IPS-15b (cell line): ENCODE results near the gene PPM1L.

Source experiments
- H3K27me3 ChIP-seq: one replicate; pipeline ENCODE4 v1.6.1; 2013; ENCODE audit warnings: low read length; ENCODE audit not compliant: control insufficient read depth, insufficient read depth
- H3K36me3 ChIP-seq: one replicate; pipeline ENCODE4 v1.6.1; 2013; ENCODE audit warnings: low read length; ENCODE audit not compliant: control insufficient read depth, insufficient read depth
- H3K4me1 ChIP-seq: one replicate; pipeline ENCODE4 v1.6.1; 2013; ENCODE audit warnings: mild to moderate bottlenecking, low read length; ENCODE audit not compliant: control insufficient read depth, insufficient read depth
- H3K4me3 ChIP-seq: one replicate; pipeline ENCODE4 v1.5.1; 2013; ENCODE audit warnings: low read depth, low read length
- H3K9ac ChIP-seq: one replicate; pipeline ENCODE4 v1.6.1; 2013; ENCODE audit warnings: low read depth, mild to moderate bottlenecking, low read length
- H3K9me3 ChIP-seq: one replicate; pipeline ENCODE4 v1.6.1; 2013; ENCODE audit warnings: mild to moderate bottlenecking, low read length; ENCODE audit not compliant: control insufficient read depth, insufficient read depth

Gene PPM1L

DNA sequence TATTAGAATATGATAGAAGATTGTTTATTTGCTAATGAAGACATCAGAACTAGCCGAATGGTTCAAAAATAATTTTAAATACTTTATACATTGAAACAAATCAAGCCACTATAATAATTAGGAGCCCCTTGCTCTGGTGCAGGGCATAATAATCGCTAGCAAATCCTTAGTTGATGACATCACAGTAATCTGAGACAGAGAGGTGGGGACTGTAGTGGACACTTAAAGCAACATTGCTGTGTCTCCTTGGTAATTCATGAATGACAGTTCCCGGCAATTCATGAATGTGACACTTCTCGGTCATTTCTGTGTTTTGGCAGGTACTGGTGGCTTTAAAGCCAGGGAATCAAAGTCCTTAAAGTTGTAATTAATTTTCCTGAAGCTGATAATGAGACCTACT lies 114.3 kb downstream of the PPM1L start:
- no peaks in the 10 kb centered on the region for H3K36me3 ChIP-seq
- H3K4me1 ChIP-seq = peaks cover 3% of the 10 kb centered on the region
- no peaks in the 10 kb centered on the region for H3K9me3 ChIP-seq
- no peaks in the 10 kb centered on the region for H3K27me3 ChIP-seq
- no peak overlapping the region for H3K9ac ChIP-seq
- H3K4me3 ChIP-seq = no peak overlapping the region

DNA sequence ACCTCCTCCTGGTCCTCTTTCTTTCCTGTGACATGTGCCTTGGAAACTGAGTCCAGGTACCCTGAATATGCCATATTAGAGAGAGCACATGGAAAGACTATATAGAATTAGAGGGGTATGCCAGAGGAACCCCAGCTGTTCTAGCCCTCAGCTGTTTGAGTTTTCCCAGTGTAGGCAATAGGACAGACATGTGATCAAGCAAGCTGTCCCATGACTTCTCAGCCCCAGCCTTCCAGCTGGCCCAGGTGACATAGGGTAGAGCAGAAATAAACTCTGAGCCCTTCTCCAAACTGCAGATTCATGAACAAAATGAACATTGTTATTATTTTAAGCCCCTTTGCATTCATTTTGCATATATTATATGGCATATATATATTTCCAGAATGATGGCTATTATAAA lies 118.7 kb downstream of the PPM1L start:
- Histone ChIP-seq H3K27me3 (no peaks in the 10 kb centered on the region), H3K36me3 (no peaks in the 10 kb centered on the region), H3K9ac (no peak overlapping the region), H3K9me3 (no peaks in the 10 kb centered on the region), H3K4me1 (peaks cover 3% of the 10 kb centered on the region), H3K4me3 (no peak overlapping the region)

DNA sequence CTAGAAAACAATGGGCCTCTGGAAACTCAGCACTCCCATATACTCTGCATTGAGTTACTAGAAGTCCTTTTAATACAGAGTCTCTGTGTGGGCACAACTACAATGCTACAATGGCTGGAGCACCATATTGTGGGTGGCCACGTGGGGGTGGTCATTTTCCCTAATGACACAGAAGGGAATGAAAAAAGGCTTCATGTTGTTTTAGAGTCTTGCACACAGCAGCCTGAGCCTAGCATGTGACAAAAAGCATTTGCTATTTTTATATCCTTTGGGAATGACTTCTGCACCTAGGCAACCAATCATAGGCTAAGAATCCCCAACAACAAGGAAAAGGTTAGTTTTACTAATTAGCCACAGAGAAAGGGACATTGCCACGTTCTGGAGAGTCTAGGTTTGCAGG lies 120.6 kb downstream of the PPM1L start:
- no peaks in the 10 kb centered on the region for H3K36me3 ChIP-seq
- H3K27me3 ChIP-seq = no peaks in the 10 kb centered on the region
- H3K9me3 ChIP-seq = no peaks in the 10 kb centered on the region
- no peaks in the 10 kb centered on the region for H3K4me1 ChIP-seq
- H3K4me3 ChIP-seq = no peak overlapping the region
- no peak overlapping the region for H3K9ac ChIP-seq

GRCh38 chr3:160879859-160880258 lies 123.8 kb downstream of the PPM1L start:
- H3K4me3 ChIP-seq = no peak overlapping the region
- H3K9me3 ChIP-seq = no peaks in the 10 kb centered on the region
- no peaks in the 10 kb centered on the region for H3K36me3 ChIP-seq
- no peak overlapping the region for H3K9ac ChIP-seq
- no peaks in the 10 kb centered on the region for H3K27me3 ChIP-seq
- no peaks in the 10 kb centered on the region for H3K4me1 ChIP-seq

- Histone ChIP-seq H3K27me3 (no peaks in the 10 kb centered on the region), H3K4me1 (peaks cover 12% of the 10 kb centered on the region), H3K9ac (no peak overlapping the region), H3K4me3 (no peak overlapping the region), H3K9me3 (no peaks in the 10 kb centered on the region), H3K36me3 (no peaks in the 10 kb centered on the region)
Observed at GRCh38 chr3:160883373-160883772, 127.3 kb downstream of the PPM1L start.

DNA sequence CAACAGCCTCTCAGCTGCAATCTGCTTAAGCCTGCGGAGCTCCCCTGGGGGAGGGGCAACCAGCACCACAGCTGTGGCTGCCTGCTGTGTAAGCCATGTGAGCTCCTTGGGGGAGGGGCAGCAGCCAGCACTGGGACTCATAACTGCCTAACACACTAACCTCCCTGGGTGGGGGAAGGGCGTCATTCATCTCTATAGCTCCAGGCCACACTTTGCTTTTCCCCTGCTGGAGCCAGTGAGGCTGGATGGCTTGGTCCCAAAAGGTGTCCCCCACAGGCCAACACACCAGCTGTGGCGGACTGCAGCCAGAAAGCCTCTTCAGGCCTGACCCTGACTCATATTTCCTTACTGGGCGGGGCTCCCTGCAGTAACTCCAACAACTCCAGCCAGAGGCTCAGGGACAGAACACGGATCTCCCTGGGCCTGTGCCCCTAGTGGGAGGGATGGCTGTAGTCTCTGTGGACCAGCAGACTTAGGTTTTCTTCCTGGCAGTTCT lies 129.8 kb downstream of the PPM1L start:
- H3K36me3 ChIP-seq = no peaks in the 10 kb centered on the region
- no peaks in the 10 kb centered on the region for H3K27me3 ChIP-seq
- H3K9me3 ChIP-seq = no peaks in the 10 kb centered on the region
- no peak overlapping the region for H3K4me3 ChIP-seq
- peaks cover 12% of the 10 kb centered on the region for H3K4me1 ChIP-seq
- H3K9ac ChIP-seq = no peak overlapping the region

DNA sequence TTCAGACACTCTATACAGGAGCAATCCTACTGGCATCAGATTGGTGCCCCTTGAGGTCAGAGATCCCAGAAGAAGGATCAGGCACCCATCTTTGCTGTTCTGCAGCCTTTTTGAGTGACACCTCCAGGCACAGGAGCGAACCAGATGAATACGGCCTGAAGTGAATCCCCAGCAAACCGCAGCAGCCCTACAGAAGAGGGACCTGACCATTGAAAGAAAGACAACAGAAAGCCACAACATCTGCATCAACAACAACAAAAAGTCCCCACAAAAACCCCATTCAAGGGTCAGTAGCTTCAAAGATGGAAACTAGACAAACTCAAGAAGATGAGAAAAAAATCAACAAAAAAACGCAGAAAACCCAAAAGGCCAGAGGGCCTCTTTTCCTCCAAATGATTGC lies 130.4 kb downstream of the PPM1L start:
- Histone ChIP-seq H3K9me3 (no peaks in the 10 kb centered on the region), H3K9ac (no peak overlapping the region), H3K27me3 (no peaks in the 10 kb centered on the region), H3K36me3 (no peaks in the 10 kb centered on the region), H3K4me1 (peaks cover 12% of the 10 kb centered on the region), H3K4me3 (no peak overlapping the region)

GRCh38 chr3:160893207-160893606 lies 137.2 kb downstream of the PPM1L start:
- no peak overlapping the region for H3K4me3 ChIP-seq
- peaks cover 5% of the 10 kb centered on the region for H3K4me1 ChIP-seq
- H3K27me3 ChIP-seq = no peaks in the 10 kb centered on the region
- H3K9me3 ChIP-seq = no peaks in the 10 kb centered on the region
- no peaks in the 10 kb centered on the region for H3K36me3 ChIP-seq
- no peak overlapping the region for H3K9ac ChIP-seq

GRCh38 chr3:160904691-160905090 lies 148.7 kb downstream of the PPM1L start:
- H3K27me3 ChIP-seq = no peaks in the 10 kb centered on the region
- H3K4me1 ChIP-seq = peaks cover 7% of the 10 kb centered on the region
- no peak overlapping the region for H3K9ac ChIP-seq
- no peaks in the 10 kb centered on the region for H3K36me3 ChIP-seq
- no peak overlapping the region for H3K4me3 ChIP-seq
- no peaks in the 10 kb centered on the region for H3K9me3 ChIP-seq

DNA sequence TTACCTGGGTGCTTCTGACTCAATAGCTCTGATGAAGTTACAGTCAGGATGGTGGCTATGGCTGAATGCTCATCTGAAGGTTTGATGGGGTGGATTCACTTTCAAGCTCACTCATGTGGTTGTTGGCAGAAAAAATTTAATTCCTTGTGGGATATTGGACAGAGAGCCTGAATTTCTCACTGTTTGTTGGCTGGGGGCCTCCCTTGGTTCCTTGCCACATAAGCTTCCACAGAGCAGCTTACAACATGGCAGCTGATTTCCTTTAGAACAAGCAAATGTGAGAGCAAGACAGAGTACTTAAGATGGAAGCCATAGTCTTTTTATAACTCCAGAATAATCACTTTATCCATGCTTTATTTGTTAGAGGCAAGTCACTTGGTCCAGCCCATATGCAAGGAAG lies 150.6 kb downstream of the PPM1L start:
- Histone ChIP-seq H3K4me3 (no peak overlapping the region), H3K9ac (no peak overlapping the region), H3K36me3 (no peaks in the 10 kb centered on the region), H3K27me3 (no peaks in the 10 kb centered on the region), H3K9me3 (no peaks in the 10 kb centered on the region), H3K4me1 (no peaks in the 10 kb centered on the region)

GRCh38 chr3:160909917-160910316 lies 153.9 kb downstream of the PPM1L start:
- Histone ChIP-seq H3K9ac (no peak overlapping the region), H3K36me3 (no peaks in the 10 kb centered on the region), H3K4me3 (no peak overlapping the region), H3K27me3 (no peaks in the 10 kb centered on the region), H3K9me3 (no peaks in the 10 kb centered on the region), H3K4me1 (no peaks in the 10 kb centered on the region)

GRCh38 chr3:160911411-160911810 lies 155.4 kb downstream of the PPM1L start:
- Histone ChIP-seq H3K27me3 (no peaks in the 10 kb centered on the region), H3K36me3 (no peaks in the 10 kb centered on the region), H3K9ac (no peak overlapping the region), H3K4me3 (no peak overlapping the region), H3K4me1 (no peaks in the 10 kb centered on the region), H3K9me3 (no peaks in the 10 kb centered on the region)

- H3K4me1 ChIP-seq = no peaks in the 10 kb centered on the region
- no peak overlapping the region for H3K9ac ChIP-seq
- no peak overlapping the region for H3K4me3 ChIP-seq
- H3K9me3 ChIP-seq = no peaks in the 10 kb centered on the region
- no peaks in the 10 kb centered on the region for H3K36me3 ChIP-seq
- no peaks in the 10 kb centered on the region for H3K27me3 ChIP-seq
Observed at GRCh38 chr3:160916472-160916871, 160.4 kb downstream of the PPM1L start.
